ENCODE measurements around the gene AJM1. TPM values are rescaled to one million over a fixed set of nuclear protein-coding genes. Genes with fewer than 3 reads are reported as not detected.

AJM1 gene
- polyA plus RNA-seq, 2 of the 4 experiments (the other 2 are of a cell fraction), result 0.76 to 3.0 TPM

- no peak for TF ChIP-seq HMGXB4 (CRISPR knock-in tag; IDR thresholded peaks at IDR 0.05; ENCODE audit: borderline replicate concordance)
- TF ChIP-seq JUN (IDR thresholded peaks at IDR 0.05), result peak; percentile 55 to 65; a peak in 3 of 5 replicates
These were observed 5.6 kb downstream of the AJM1 start (continued) for GRCh38 chr9:136847826-136848392.

- TF ChIP-seq BCL3 (IDR thresholded peaks at IDR 0.05) (peak; percentile 3; the same call in 1 of the 3 replicates), KDM5A (IDR thresholded peaks at IDR 0.05) (no peak)
- FAIRE-seq (no peak), ATAC-seq (peak; percentile 21 to 24), DNase-seq (ENCODE audit: low read depth in 1 of 2, low spot score in 1 of 2) (peak; percentile 56 to 64)
- Histone ChIP-seq H3K27ac (peak overlapping the region; percentile 96 to 97), H3K4me1 (peaks cover 23% of the 10 kb centered on the region), H3K4me2 (peak overlapping the region; percentile 80), H3K9me3 (no peaks in the 10 kb centered on the region), H3K4me3 (peak overlapping the region; percentile 87)
- POLR2A ChIA-PET, result interaction anchor here (1.0 to 1.8 kb wide), 8 partner anchors 34 to 187 kb away, joined by 3 to 11 read pairs (median 4); partner anchors contain the start of genes CLIC3, TMEM141 and TRAF2
- CTCF ChIA-PET, result interaction anchor here (1.1 to 2.3 kb wide), 7 partner anchors 8 to 187 kb away, joined by 3 to 7 read pairs (median 4); no protein-coding TSS in a partner anchor
- WGBS (ENCODE audit: missing lambda C conversion rate), result 0% methylated on average over 17 of the region's 53 CpGs
These were observed 6.2 kb downstream of the AJM1 start for GRCh38 chr9:136848393-136849037.

- no peaks in the 10 kb centered on the region for H3K9me3 ChIP-seq
- peak within 1 kb of the TSS; percentile 86 for H3K4me2 ChIP-seq
- peak; percentile 93 for FAIRE-seq
- CTCF ChIA-PET, result interaction anchor here (0.6 to 1.3 kb wide), 6 partner anchors 32 to 735 kb away, joined by 3 to 7 read pairs (median 4); no protein-coding TSS in a partner anchor
- H3K4me3 ChIP-seq, result peak within 1 kb of the TSS; percentile 87
- 3% methylated on average over 47 of the region's 77 CpGs for WGBS (ENCODE audit: missing lambda C conversion rate)
- H3K4me1 ChIP-seq, result peaks cover 22% of the 10 kb centered on the region
- POLR2A ChIA-PET, result interaction anchor here (0.7 to 1.7 kb wide), 5 partner anchors 35 to 186 kb away, joined by 3 to 6 read pairs (median 3); no protein-coding TSS in a partner anchor
- peak within 1 kb of the TSS; percentile 96 to 97 for H3K27ac ChIP-seq
- ATAC-seq, result peak; percentile 53 to 80
- DNase-seq (ENCODE audit: low read depth in 1 of 2, low spot score in 1 of 2), result peak; percentile 99 to 100
- TF ChIP-seq JUN (IDR thresholded peaks at IDR 0.05), result peak; percentile 65 to 91; a peak in 4 of 5 replicates
- peak; percentile 94 for TF ChIP-seq E2F6 (IDR thresholded peaks at IDR 0.05; ENCODE audit: borderline replicate concordance, low read depth)
- no peak for TF ChIP-seq HMGXB4 (CRISPR knock-in tag; IDR thresholded peaks at IDR 0.05; ENCODE audit: borderline replicate concordance)
- peak; percentile 87 for TF ChIP-seq MAX (IDR thresholded peaks at IDR 0.05)
- no peak for TF ChIP-seq TP53 (CRISPR knock-in tag; IDR thresholded peaks at IDR 0.05)
- no peak for TF ChIP-seq FOXS1 (CRISPR knock-in tag; IDR thresholded peaks at IDR 0.05)
- TF ChIP-seq BCL3 (IDR thresholded peaks at IDR 0.05), result peak; percentile 83; the same call in 2 of the 3 replicates
- TF ChIP-seq USF2 (IDR thresholded peaks at IDR 0.05), result peak; percentile 80
- TF ChIP-seq RAD21 (conservative IDR thresholded peaks at IDR 0.05 in 1 of 2, IDR thresholded peaks at IDR 0.05 in 1 of 2), result 0 out of 5 replicates have a peak, but pooled peaks of 1 of the 2 experiments have one; percentile 17
- peak; percentile 61 to 88; a peak in 3 of 4 replicates for TF ChIP-seq CEBPB (IDR thresholded peaks at IDR 0.05)
- no peak for TF ChIP-seq ZC3H11A (IDR thresholded peaks at IDR 0.05)
- TF ChIP-seq RNF2 (IDR thresholded peaks at IDR 0.05; ENCODE audit: borderline replicate concordance, low read depth), result no peak
- TF ChIP-seq PBX3 (IDR thresholded peaks at IDR 0.05), result peak; percentile 84
- TF ChIP-seq KDM5A (IDR thresholded peaks at IDR 0.05), result no peak
- peak; percentile 72 for TF ChIP-seq POLR2A (IDR thresholded peaks at IDR 0.05; ENCODE audit: low read length)
- TF ChIP-seq NPAS2 (CRISPR knock-in tag; IDR thresholded peaks at IDR 0.05; ENCODE audit: borderline replicate concordance), result no peak
- TF ChIP-seq GATA3 (IDR thresholded peaks at IDR 0.05; ENCODE audit: borderline replicate concordance), result 0 out of 2 replicates have a peak, but pooled peaks have one; percentile 24
- TF ChIP-seq CHD2 (IDR thresholded peaks at IDR 0.05; ENCODE audit: low read length, partially characterized antibody), result peak; percentile 52
- TF ChIP-seq RFX5 (IDR thresholded peaks at IDR 0.05), result peak; percentile 35; the same call in 1 of the 2 replicates
These were observed 7.0 kb downstream of the AJM1 start, which contains the start of gene PHPT1 for GRCh38 chr9:136849038-136849959. TSS of gene PHPT1 (plus strand) at chr9:136849409. CDS start at chr9:136849431, 22 bp downstream.
